Activated T-cell treated with anti-CD3 and anti-CD28 coated beads for 24 hours (primary cell): ENCODE data around the gene BIRC3.
"Not testable (repeated sequence)": the region's sequence is repeated elsewhere in the genome, so short reads cannot be mapped to it uniquely, and the experiment has no call there.

Source experiments
- DNase-seq: peaks from one replicate; pipeline ENCODE4 v3.0.0-alpha.2; 2020; ENCODE audit warnings: low read depth

BIRC3 gene

GRCh38 chr11:102328748-102329147 is 11.5 kb downstream of the BIRC3 start:
- DNase-seq = no peak

- DNase-seq = no peak
Measured at GRCh38 chr11:102330231-102330630, 12.9 kb downstream of the BIRC3 start.

DNA sequence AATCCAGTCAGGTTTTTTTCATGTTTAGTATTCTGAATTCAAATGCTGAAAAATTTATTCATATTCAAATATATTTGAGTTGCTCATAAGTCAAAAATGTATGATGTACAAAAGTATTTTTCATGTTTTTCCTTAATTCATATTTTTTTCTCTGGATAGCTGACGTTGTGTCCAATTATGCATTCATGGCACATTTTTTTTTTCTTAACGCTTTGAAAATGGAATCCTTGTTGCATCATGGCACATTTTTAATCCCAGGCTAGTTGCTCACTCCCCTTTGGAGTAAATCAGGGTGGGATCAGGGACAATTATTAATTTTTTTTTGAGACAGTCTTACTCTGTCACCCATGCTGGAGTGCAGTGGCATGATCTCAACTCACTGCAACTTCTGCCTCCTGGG is 14.1 kb downstream of the BIRC3 start:
- no peak for DNase-seq

- no peak for DNase-seq
Measured at GRCh38 chr11:102332611-102332994, 15.3 kb downstream of the BIRC3 start.

DNA sequence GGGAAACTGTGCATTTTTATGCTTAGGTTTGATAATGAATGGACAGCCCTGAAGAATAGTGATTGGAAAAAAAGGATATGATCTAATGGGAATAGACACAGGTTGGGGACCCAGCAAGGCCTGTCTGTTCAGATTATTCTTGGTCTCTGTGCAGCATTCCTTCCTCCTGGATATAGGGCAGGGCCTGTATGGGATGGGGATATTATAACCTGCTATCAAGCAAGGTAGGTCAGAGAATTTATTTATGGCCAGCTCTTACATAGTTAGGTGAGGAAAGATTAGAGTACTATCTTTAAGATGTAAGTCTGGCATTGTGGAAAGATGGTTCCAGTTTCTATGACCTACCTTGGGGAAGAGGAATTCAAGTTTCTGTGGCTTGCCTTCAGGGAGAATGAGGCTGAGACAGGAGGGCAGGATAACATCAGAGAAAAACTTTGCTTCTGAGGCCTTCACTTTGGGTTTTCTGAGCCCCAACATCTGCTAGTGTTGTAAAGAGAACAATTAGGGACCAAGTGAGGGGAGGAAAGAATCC is 21.3 kb downstream of the BIRC3 start:
- DNase-seq = no peak

- DNase-seq = not testable (repeated sequence)
Measured at GRCh38 chr11:102341311-102341710, 24.0 kb downstream of the BIRC3 start.

GRCh38 chr11:102341844-102342318 is 24.6 kb downstream of the BIRC3 start:
- peak; percentile 69 for DNase-seq

DNA sequence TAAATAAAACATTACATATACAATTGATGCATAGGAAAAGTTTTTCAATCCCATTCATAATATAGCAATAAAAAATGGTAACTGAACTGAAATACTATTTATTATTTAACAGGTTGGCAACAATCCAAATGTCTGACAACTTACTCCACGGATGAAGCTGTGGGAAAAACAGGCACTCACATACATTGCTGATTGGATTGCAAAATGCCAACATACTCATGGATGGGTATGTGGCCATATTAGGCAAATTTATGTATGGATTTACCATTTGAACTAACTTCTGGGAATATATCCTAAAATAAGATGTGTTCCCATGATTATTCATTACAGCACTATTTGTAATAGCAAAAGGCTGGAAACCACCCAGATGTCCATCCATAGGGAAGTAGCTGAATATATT is 26.5 kb downstream of the BIRC3 start:
- no peak for DNase-seq

DNA sequence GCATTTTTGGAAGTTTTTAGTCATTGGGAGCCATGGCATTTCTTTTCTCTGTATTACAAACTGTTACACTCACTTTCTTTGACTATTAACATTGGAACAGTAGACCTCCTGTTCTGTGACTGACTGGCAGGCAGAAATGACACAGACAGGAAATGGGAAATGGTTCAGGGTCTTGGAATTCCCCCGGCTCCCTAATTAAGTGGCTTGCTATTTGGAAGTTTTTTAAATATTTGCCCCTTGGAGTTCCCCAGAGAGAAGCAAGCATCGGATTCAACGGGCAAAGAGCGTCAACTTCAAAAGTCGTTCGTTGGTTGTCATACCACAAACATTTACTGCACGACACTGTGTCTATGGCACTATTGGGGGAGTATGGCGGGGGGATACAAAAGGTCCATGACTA is 28.6 kb downstream of the BIRC3 start:
- DNase-seq = no peak

GRCh38 chr11:102346456-102346747 is 29.1 kb downstream of the BIRC3 start:
- no peak for DNase-seq

DNA sequence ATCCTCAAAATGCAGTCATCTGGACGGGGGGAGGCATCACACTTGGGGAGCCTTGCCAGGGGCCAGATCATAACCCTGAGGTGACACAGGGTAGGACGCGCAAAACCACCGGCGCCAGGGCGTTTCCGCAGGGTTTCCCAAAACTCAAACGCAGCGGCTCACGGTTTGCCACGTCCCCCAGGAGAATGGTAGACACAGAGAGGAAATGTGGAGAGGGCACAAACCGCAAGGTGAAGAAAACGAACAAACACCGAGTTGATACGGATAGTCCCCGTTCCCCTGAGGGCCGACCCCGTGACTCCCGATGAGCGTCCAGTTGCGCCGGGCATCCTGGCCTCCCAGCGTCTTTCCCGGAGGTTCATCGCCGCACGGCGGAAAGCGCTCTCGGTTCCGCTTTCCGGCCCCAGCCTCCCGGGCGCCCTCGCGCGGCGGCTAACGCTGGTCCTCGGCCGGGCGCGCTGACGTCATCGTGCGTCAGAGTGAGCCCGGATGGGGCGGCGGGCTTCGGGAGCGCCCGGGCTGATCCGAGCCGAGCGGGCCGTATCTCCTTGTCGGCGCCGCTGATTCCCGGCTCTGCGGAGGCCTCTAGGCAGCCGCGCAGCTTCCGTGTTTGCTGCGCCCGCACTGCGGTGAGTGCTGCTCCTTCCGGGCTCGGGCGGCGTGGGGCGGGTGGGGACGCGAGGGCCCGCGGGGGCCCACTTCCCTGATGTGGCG is 29.6 kb downstream of the BIRC3 start, which contains the start of gene BIRC2:
Gene BIRC2 (plus strand): TSS at position 467 of the 714 bp plus-strand sequence. CDS start 2,641 bp downstream, outside the sequence.
- peak; percentile 93 for DNase-seq

DNA sequence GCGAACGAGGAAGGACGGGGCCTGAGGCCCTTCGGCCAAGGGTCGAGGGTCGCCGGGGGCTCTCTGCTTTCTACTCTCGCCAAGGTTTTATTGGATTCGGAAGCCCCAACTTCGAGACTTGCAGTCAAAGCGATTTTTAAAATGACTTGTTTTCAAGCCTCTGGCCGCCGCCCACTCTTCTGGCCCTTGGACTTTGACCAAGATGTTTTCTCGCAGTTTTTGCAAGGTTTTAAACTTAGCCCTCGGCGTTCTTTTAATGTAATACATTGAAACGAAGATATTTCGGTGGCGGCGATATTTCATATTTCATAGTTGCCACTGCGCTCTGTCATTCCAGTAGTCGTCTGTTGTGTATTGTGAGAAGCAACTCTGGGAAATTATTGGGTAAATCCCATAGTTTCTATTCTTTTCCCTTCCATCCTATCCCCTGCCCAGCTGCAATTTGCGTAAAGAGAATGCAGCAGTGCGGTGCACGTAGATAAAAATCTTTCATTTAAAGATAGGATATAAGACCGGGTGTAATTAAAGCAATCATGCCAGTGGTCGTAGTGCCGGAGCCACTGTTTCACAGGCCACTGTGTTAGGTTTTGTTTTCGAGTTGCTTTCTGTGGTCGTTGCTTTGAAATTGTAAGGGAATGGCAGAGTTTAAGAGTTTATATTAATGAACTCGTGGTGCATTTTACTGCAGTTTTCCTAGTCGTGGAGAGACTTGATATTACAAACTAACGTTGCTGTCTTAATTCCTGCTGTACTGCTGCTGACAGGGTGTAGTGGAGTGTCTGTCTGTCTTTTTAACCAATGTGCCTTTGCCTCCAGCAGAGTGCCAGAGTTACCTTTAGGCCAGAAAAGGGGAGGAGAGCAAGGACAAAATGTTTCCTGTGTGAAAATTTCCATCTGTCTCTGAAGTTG is 30.4 kb downstream of the BIRC3 start:
- no peak for DNase-seq

GRCh38 chr11:102357116-102357515 is 39.8 kb downstream of the BIRC3 start:
- no peak for DNase-seq

- DNase-seq = no peak
Measured at GRCh38 chr11:102359372-102359771, 42.1 kb downstream of the BIRC3 start.

GRCh38 chr11:102360681-102361080 is 43.4 kb downstream of the BIRC3 start:
- DNase-seq = no peak

- no peak for DNase-seq
Measured at GRCh38 chr11:102361086-102362031, 44.1 kb downstream of the BIRC3 start.

DNA sequence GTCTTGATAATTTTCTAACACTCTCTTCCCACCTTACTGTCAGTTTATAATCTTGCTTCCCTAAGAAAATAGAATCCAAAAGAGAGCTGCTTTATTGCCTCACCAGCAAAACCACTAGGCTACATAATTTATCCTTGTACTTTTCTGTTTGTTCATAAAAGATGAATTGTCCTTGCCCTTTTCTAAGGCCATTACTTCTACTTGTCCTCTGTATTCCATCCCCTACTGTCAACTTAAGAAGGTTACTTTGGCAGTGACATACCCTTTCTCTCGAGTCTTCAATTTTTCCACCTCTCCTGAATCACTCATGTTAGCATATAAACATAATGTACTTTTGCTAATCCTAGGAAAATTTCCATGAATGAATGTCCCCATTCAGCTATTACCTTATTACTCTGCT is 47.7 kb downstream of the BIRC3 start:
- no peak for DNase-seq

DNA sequence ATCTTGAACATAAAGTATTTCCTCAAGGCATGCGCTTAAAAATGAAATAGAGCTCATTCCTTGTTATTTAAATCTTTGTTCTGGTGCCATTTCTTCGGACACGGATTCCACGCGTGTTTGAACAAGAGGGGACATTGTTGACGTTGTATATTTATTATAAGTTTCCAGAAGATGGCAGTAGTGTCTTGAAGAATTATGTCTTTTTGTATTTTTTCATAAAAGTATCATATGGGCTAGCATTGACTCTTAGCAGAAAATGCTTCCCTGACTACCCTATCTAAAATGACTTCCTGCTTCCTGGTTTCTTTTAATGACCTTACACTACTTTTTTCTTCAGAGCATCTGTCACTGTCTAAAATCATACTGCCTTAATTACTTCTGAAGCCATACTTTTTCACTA is 50.1 kb downstream of the BIRC3 start:
- DNase-seq = no peak

GRCh38 chr11:102368472-102368871 is 51.2 kb downstream of the BIRC3 start:
- no peak for DNase-seq

DNA sequence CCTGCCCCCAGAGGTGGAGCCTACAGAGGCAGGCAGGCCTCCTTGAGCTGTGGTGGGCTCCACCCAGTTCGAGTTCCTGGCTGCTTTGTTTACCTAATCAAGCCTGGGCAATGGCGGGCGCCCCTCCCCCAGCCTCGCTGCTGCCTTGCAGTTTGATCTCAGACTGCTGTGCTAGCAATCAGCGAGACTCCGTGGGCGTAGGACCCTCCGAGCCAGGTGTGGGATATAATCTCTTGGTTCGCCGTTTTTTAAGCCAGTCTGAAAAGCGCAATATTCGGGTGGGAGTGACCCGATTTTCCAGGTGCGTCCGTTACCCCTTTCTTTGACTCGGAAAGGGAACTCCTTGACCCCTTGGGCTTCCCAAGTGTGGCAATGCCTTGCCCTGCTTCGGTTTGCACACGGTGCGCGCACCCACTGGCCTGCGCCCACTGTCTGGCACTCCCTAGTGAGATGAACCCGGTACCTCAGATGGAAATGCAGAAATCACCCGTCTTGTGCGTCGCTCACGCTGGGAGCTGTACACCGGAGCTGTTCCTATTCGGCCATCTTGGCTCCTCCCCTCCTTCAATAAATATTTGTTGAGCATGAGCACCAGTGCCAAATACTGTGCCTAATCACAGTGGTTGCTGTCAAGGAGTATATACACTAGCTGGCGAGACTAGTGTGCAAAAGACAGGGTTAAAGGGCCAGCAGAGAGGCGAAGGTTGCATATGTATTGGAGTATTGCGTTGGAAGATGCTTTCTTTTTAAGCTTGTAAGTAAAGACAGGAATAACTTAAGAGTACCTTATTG is 57.5 kb downstream of the BIRC3 start:
- not testable (repeated sequence) for DNase-seq
